Endothelial cell of umbilical vein (primary cell): Measurements from ENCODE around the gene SFMBT2. TPM values are rescaled to one million over a fixed set of nuclear protein-coding genes. Genes with fewer than 3 reads are reported as not detected.

Experiments
- BruUV-seq: library from RNA; stranded (reverse); fragments of 400-500 nt; replicated peaks from 2 replicates; lab custom pipeline; 2021; lab: Mats Ljungman, UMichigan
- CTCF ChIA-PET: fragments of 300-600, 350-600 bp; sonication (Branson Sonifier 250); formaldehyde crosslinking; loops from one replicate; lab custom pipeline; 2021; ENCODE audit warnings: antibody characterized with exemption, inconsistent platforms; lab: Charles Lee
- POLR2A ChIA-PET: fragments of 300-600, 350-600 bp; sonication (Branson Sonifier 250); formaldehyde crosslinking; loops from one replicate; lab custom pipeline; 2021; ENCODE audit warnings: antibody characterized with exemption, inconsistent platforms; lab: Charles Lee
- DNase-seq: peaks from one replicate; pipeline ENCODE4 v3.0.0-alpha.2; 2011; ENCODE audit warnings: low read depth, low spot score
- FAIRE-seq: peaks from 2 replicates; lab custom pipeline; 2011; peaks lifted over from hg19 to GRCh38; lab: Jason Lieb, UNC
- H2AFZ ChIP-seq: 2 replicates; pipeline ENCODE4 v1.6.0; 2012; ENCODE audit warnings: low read depth, low read length, control low read depth, inconsistent platforms
- H3K27ac ChIP-seq: 2 replicates; pipeline ENCODE4 v1.5.1; 2011; ENCODE audit warnings: low read depth, mild to moderate bottlenecking, control low read depth, low read length, moderate library complexity; ENCODE audit not compliant: insufficient read depth
- H3K27me3 ChIP-seq, 2 experiments: 2 replicates each; pipeline versions ENCODE4 v1.6.0 to v1.6.1; 2011; ENCODE audit warnings: low read length in 2 of 2, mixed read lengths in 1 of 2; ENCODE audit not compliant: control insufficient read depth in 2 of 2, insufficient read depth in 2 of 2
- H3K36me3 ChIP-seq, 2 experiments: 2 replicates in 1 of 2; 3 replicates in 1 of 2; pipeline ENCODE4 v1.5.1; 2011; ENCODE audit warnings: low read length in 2 of 2, mild to moderate bottlenecking in 1 of 2, moderate library complexity in 1 of 2; ENCODE audit not compliant: control insufficient read depth in 2 of 2, insufficient read depth in 2 of 2; ENCODE audit errors: extremely low read depth in 1 of 2
- H3K4me1 ChIP-seq: 3 replicates; pipeline ENCODE4 v1.5.1; 2011; ENCODE audit warnings: mild to moderate bottlenecking, low read length; ENCODE audit not compliant: control insufficient read depth, insufficient read depth; ENCODE audit errors: extremely low read depth
- H3K4me2 ChIP-seq: 2 replicates; pipeline ENCODE4 v1.6.1; 2011; ENCODE audit warnings: low read length, control low read depth, mixed read lengths; ENCODE audit not compliant: insufficient read depth
- H3K4me3 ChIP-seq, 3 experiments: fragments of 200-600 bp in 1 of 3; sonication (generic), shearing (Covaris generic) in 1 of 3; replicated peaks in 1 of 3; 2 replicates each; pipeline ENCODE4 v1.5.1; 2011 to 2016; ENCODE audit warnings: control low read depth in 3 of 3, low read length in 3 of 3, mild to moderate bottlenecking in 2 of 3, inconsistent platforms in 1 of 3, low read depth in 1 of 3, moderate library complexity in 1 of 3; ENCODE audit not compliant: insufficient read depth in 1 of 3
- H3K79me2 ChIP-seq: 2 replicates; pipeline ENCODE4 v1.6.0; 2012; ENCODE audit warnings: low read length, inconsistent platforms; ENCODE audit not compliant: control insufficient read depth, insufficient read depth
- H3K9ac ChIP-seq: replicated peaks from 2 replicates; pipeline ENCODE3; 2011; ENCODE audit warnings: low read length, control low read depth; ENCODE audit not compliant: insufficient read depth; ENCODE audit errors: extremely low read depth
- H3K9me1 ChIP-seq: replicated peaks from 3 replicates; pipeline ENCODE4 v1.6.0; 2011; ENCODE audit warnings: mild to moderate bottlenecking, low read length; ENCODE audit not compliant: control insufficient read depth, insufficient read depth; ENCODE audit errors: extremely low read depth
- H3K9me3 ChIP-seq: replicated peaks from 2 replicates; pipeline ENCODE4 v1.5.1; 2012; ENCODE audit warnings: low read length, inconsistent platforms; ENCODE audit not compliant: control insufficient read depth, insufficient read depth
- H4K20me1 ChIP-seq: replicated peaks from 2 replicates; pipeline ENCODE3; 2011; ENCODE audit warnings: mild to moderate bottlenecking, low read length; ENCODE audit not compliant: control insufficient read depth, insufficient read depth; ENCODE audit errors: extremely low read depth
- CTCF ChIP-seq, 2 donors: IDR thresholded peaks; 1 replicate in 1 of 2; 2 replicates in 1 of 2; pipeline ENCODE4 v1.5.1; 2011; ENCODE audit warnings: low read length in 2 of 2, mild to moderate bottlenecking in 2 of 2, moderate library complexity in 2 of 2, control low read depth in 1 of 2, inconsistent platforms in 1 of 2, low read depth in 1 of 2; ENCODE audit not compliant: insufficient read depth in 1 of 2; ENCODE audit errors: extremely low read depth in 1 of 2
- EZH2 ChIP-seq: IDR thresholded peaks from 2 replicates; pipeline ENCODE4 v1.6.1; 2012; ENCODE audit warnings: borderline replicate concordance, low read depth, mild to moderate bottlenecking, moderate library complexity, low read length, inconsistent platforms; ENCODE audit not compliant: severe bottlenecking
- FOS ChIP-seq: IDR thresholded peaks from 2 replicates; pipeline ENCODE4 v1.6.1; 2011; ENCODE audit warnings: mild to moderate bottlenecking, low read length, moderate library complexity, borderline replicate concordance; ENCODE audit not compliant: insufficient read depth
- GATA2 ChIP-seq: IDR thresholded peaks from 2 replicates; pipeline ENCODE4 v1.7.0; 2011; ENCODE audit warnings: low read depth, mild to moderate bottlenecking, moderate library complexity, mixed read lengths, low read length; ENCODE audit not compliant: insufficient read length, insufficient read depth
- JUN ChIP-seq: IDR thresholded peaks from 2 replicates; pipeline ENCODE4 v1.6.1; 2011; ENCODE audit warnings: borderline replicate concordance, low read depth; ENCODE audit not compliant: insufficient read length, insufficient read depth
- MAX ChIP-seq: IDR thresholded peaks from 2 replicates; pipeline ENCODE4 v1.6.1; 2011; ENCODE audit not compliant: insufficient read depth, insufficient read length
- MYC ChIP-seq: IDR thresholded peaks from one replicate; pipeline ENCODE4 v1.6.1; 2011; ENCODE audit warnings: mild to moderate bottlenecking, low read depth, low read length
- POLR2A ChIP-seq: IDR thresholded peaks from 2 replicates; pipeline ENCODE4 v1.6.1; 2012; ENCODE audit warnings: low read depth, mild to moderate bottlenecking, control low read depth, low read length
- POLR2AphosphoS5 ChIP-seq: IDR thresholded peaks from 2 replicates; pipeline ENCODE4 v1.6.1; 2012; ENCODE audit warnings: low read depth, mild to moderate bottlenecking, control low read depth, low read length, moderate library complexity; ENCODE audit not compliant: insufficient read depth
- dilution Hi-C: fragments of 300-500 bp; cut with MboI; formaldehyde crosslinking; loops from one replicate; pipeline ENCODE4 v1.15.0; 2019; ENCODE audit warnings: low sequenced_read_pairs; ENCODE audit not compliant: extremely low pct_ligation_motif_present
- intact Hi-C: fragments of 100-400 bp; cut with micrococcal nuclease; formaldehyde crosslinking; loops from one replicate; pipeline ENCODE4 v1.10.0; 2022
- polyA plus RNA-seq, 4 experiments: library from polyadenylated mRNA; depleted of rRNA in 3 of 4; stranded (reverse) in 3 of 4; unstranded in 1 of 4; fragments of >200 nt; gene quantifications; 2 replicates each; pipeline versions ENCODE4 v1.2.1 to v1.2.3, GENCODE V29; 2011 to 2012; ENCODE audit warnings: missing spikeins in 1 of 4
- total RNA-seq: library from RNA; stranded (reverse); gene quantifications from 2 replicates; pipeline ENCODE4 v1.2.3, GENCODE V29; 2021

Gene SFMBT2
- total and polyA plus RNA-seq, 2 donors (not counting 3 experiments of a cell fraction or from before 2014, with no cell fraction given), result 0.14 to 0.64 TPM

GRCh38 chr10:7117806-7118674 is 292.8 kb downstream of the SFMBT2 start:
- no peak overlapping the region for H3K4me2 ChIP-seq
- no peaks in the 10 kb centered on the region for H4K20me1 ChIP-seq
- no TSS peak for BruUV-seq
- H3K9me3 ChIP-seq, result no peaks in the 10 kb centered on the region
- intact Hi-C loops (no loop called here), dilution Hi-C loops (no loop called here)
- H3K9ac ChIP-seq, result no peak overlapping the region
- H3K27me3 ChIP-seq, result no peaks in the 10 kb centered on the region
- H3K4me1 ChIP-seq, result no peaks in the 10 kb centered on the region
- no peaks in the 10 kb centered on the region for H3K36me3 ChIP-seq
- no peaks in the 10 kb centered on the region for H3K79me2 ChIP-seq
- no peak overlapping the region for H3K4me3 ChIP-seq
- CTCF ChIA-PET, result no interaction called here
- POLR2A ChIA-PET, result no interaction called here
- TF ChIP-seq EZH2, result no peak
- TF ChIP-seq CTCF (IDR thresholded peaks at IDR 0.05; ENCODE audit: extremely low read depth in 1 of 2, insufficient read depth in 1 of 2, low read depth in 1 of 2, low read length in 2 of 2), result no peak
- no peak for TF ChIP-seq MAX
- TF ChIP-seq JUN, result no peak
- no peak for TF ChIP-seq GATA2
- TF ChIP-seq POLR2A, result no peak
- TF ChIP-seq POLR2AphosphoS5, result no peak
- TF ChIP-seq FOS, result no peak
- TF ChIP-seq MYC, result no peak
- FAIRE-seq (no peak), DNase-seq (no peak)
- no peaks in the 10 kb centered on the region for H3K9me1 ChIP-seq
- no peak overlapping the region for H2AFZ ChIP-seq
- H3K27ac ChIP-seq, result no peak overlapping the region
